ENCODE results near the gene GIGYF2. TPM values are rescaled to one million over a fixed set of nuclear protein-coding genes. Genes with fewer than 3 reads are reported as not detected.

GIGYF2 gene
- total RNA-seq, 6 donors from 2014 or later = 54.7 to 127 (median 70.8) TPM

DNA sequence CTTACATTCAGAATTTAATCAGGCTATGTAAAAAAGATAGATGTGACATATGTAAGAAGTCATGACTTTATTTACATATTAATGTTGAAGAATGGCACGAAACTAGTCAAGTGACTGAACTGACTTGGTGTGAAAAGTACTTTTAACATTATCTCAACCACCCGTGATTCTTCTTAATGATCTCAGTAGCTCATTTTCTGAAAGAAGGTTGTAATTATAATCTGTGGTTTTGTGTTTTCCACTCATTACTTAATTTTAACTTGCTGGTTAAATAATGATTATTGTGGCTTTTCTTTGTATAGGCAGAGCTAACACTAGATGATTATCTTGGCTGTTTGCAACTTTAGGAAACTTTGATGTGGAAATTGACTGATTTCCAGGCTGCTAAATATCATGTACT, 60.8 kb downstream of the GIGYF2 start:
- no peak overlapping the region for H3K27ac ChIP-seq
- ATAC-seq (ENCODE audit: low FRiP score in 2 of 2) (no peak), DNase-seq (no peak)
- H3K4me3 ChIP-seq = no peak overlapping the region
- TF ChIP-seq EP300 (IDR thresholded peaks at IDR 0.05) = no peak
- no peak for TF ChIP-seq POLR2AphosphoS5 (IDR thresholded peaks at IDR 0.05)
- no peak for TF ChIP-seq CTCF (IDR thresholded peaks at IDR 0.05)
- TF ChIP-seq POLR2A (IDR thresholded peaks at IDR 0.05) = no peak
- no peaks in the 10 kb centered on the region for H3K4me1 ChIP-seq
- H3K9me3 ChIP-seq = no peaks in the 10 kb centered on the region
- no peaks in the 10 kb centered on the region for H3K27me3 ChIP-seq
- peaks cover 0 to 59% (median 22%) of the 10 kb centered on the region in 4 donors for H3K36me3 ChIP-seq
- WGBS, 2 donors = 74 to 77% methylated on average over 2 of the region's 2 CpGs

DNA sequence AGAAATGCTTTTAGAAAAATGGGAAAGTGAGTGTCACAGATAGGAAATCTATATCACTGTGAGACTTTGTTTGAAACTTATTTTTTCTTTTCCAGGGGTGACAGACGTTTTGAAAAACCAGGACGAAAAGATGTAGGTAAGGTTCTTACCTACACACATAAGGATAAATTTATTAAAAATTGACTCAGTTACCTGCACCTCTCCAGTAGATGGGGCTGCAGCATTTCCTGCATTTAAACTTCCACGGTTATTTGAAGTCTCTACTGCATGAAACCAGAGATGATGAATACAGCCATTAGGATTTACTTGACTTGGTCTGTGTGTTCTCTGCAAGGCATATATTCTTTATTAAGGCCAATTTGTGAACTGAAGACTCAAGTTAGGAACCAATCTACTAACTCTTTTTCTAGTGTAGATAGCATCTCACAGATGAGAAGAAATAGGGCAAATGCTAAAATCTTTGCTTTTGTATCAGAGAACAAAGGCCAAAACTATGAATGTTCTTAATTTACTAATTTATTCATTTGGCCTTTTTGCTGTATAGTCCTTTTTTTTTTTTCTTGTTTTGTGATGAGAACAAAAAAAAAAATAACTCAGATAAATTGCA, 64.3 kb downstream of the GIGYF2 start:
- H3K4me1 ChIP-seq = no peaks in the 10 kb centered on the region
- H3K9me3 ChIP-seq = no peaks in the 10 kb centered on the region
- DNase-seq (no peak), ATAC-seq (ENCODE audit: low FRiP score in 2 of 2) (no peak)
- H3K4me3 ChIP-seq = no peak overlapping the region
- TF ChIP-seq CTCF (IDR thresholded peaks at IDR 0.05) = peak in 3 of 6 experiments; percentile 21 to 35 (median 24)
- TF ChIP-seq EP300 (IDR thresholded peaks at IDR 0.05) = no peak
- no peak overlapping the region for H3K27ac ChIP-seq
- H3K36me3 ChIP-seq = peaks cover 0 to 67% (median 31%) of the 10 kb centered on the region in 4 donors
- no peaks in the 10 kb centered on the region for H3K27me3 ChIP-seq
- 64 to 70% methylated on average over 3 of the region's 3 CpGs for WGBS, 2 donors

DNA sequence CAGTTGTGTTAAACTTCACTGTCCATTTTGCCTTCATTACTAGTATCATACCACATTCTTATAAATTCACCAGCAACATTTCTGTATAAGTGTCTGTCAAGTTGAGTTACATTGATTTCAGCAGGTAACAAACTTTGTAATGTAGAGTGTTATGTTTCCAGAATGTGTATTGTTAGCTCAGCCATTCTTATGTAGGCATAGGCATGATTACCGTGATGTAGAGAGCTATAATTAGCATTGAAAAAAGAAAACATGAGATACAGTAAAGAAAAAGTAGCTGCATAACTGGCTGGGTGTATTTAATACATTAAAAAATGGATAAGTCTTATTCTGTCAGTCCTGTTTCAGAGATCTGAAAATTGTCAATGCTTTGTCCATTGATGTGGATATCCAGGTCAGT, 70.7 kb downstream of the GIGYF2 start:
- H3K36me3 ChIP-seq = peaks cover 8 to 69% (median 24%) of the 10 kb centered on the region in 4 donors
- H3K27me3 ChIP-seq = no peaks in the 10 kb centered on the region
- no peaks in the 10 kb centered on the region for H3K9me3 ChIP-seq
- peaks cover 0 to 4% (median 0%) of the 10 kb centered on the region in 4 donors for H3K4me1 ChIP-seq
- no peak overlapping the region for H3K4me3 ChIP-seq
- H3K27ac ChIP-seq = no peak overlapping the region
- TF ChIP-seq CTCF (IDR thresholded peaks at IDR 0.05) (no peak), POLR2AphosphoS5 (IDR thresholded peaks at IDR 0.05) (no peak), POLR2A (IDR thresholded peaks at IDR 0.05) (no peak), EP300 (IDR thresholded peaks at IDR 0.05) (no peak)
- no peak for DNase-seq
- 71 to 79% methylated on average over 1 of the region's 1 CpG for WGBS, 2 donors
- no peak for ATAC-seq (ENCODE audit: low FRiP score in 2 of 2)

- no peak overlapping the region for H3K27ac ChIP-seq
- TF ChIP-seq POLR2A (IDR thresholded peaks at IDR 0.05) (no peak), EP300 (IDR thresholded peaks at IDR 0.05) (no peak), CTCF (IDR thresholded peaks at IDR 0.05) (no peak), POLR2AphosphoS5 (IDR thresholded peaks at IDR 0.05) (no peak)
- H3K9me3 ChIP-seq = no peaks in the 10 kb centered on the region
- no peak overlapping the region for H3K4me3 ChIP-seq
- H3K27me3 ChIP-seq = no peaks in the 10 kb centered on the region
- ATAC-seq (ENCODE audit: low FRiP score in 2 of 2) (no peak), DNase-seq (no peak)
- peaks cover 0 to 4% (median 0%) of the 10 kb centered on the region in 4 donors for H3K4me1 ChIP-seq
- peaks cover 8 to 65% (median 12%) of the 10 kb centered on the region in 4 donors for H3K36me3 ChIP-seq
Observed at GRCh38 chr2:232770207-232770606, 73.1 kb downstream of the GIGYF2 start.

- H3K4me3 ChIP-seq = no peak overlapping the region
- TF ChIP-seq POLR2A (IDR thresholded peaks at IDR 0.05) (no peak), POLR2AphosphoS5 (IDR thresholded peaks at IDR 0.05) (no peak), CTCF (IDR thresholded peaks at IDR 0.05) (no peak), EP300 (IDR thresholded peaks at IDR 0.05) (no peak)
- H3K36me3 ChIP-seq = peaks cover 7 to 61% (median 11%) of the 10 kb centered on the region in 4 donors
- no peak for DNase-seq
- H3K4me1 ChIP-seq = peaks cover 0 to 8% (median 0%) of the 10 kb centered on the region in 4 donors
- ATAC-seq (ENCODE audit: low FRiP score in 2 of 2) = no peak
- H3K27ac ChIP-seq = no peak overlapping the region
- H3K9me3 ChIP-seq = no peaks in the 10 kb centered on the region
- H3K27me3 ChIP-seq = no peaks in the 10 kb centered on the region
- 88 to 96% methylated on average over 1 of the region's 1 CpG for WGBS, 2 donors
Observed at GRCh38 chr2:232771870-232772269, 74.7 kb downstream of the GIGYF2 start.
